IMR-90 (cell line): ENCODE data around the gene PUS3. TPM values are rescaled to one million over a fixed set of nuclear protein-coding genes. Genes with fewer than 3 reads are reported as not detected.

Experiments
- ATAC-seq: fragments of 200-7000 bp; cut with Tn5 transposase; 2 replicates; pipeline ENCODE4 v1.9.1; 2020; ENCODE audit warnings: low read depth, mild to moderate bottlenecking, moderate library complexity
- BruUV-seq: library from RNA; stranded (reverse); fragments of 400-500 nt; replicated peaks from 2 replicates; lab custom pipeline; 2021; lab: Mats Ljungman, UMichigan
- CTCF ChIA-PET: fragments of 300-600 bp; formaldehyde crosslinking; extraction: SDS; loops from one replicate; lab custom pipeline; 2021; ENCODE audit warnings: antibody characterized with exemption; lab: Yijun Ruan, JAX
- POLR2A ChIA-PET: fragments of 300-600 bp; sonication (Branson Sonifier 250); formaldehyde crosslinking; loops from one replicate; lab custom pipeline; 2022; ENCODE audit warnings: antibody characterized with exemption; ENCODE audit not compliant: unreplicated experiment; lab: Charles Lee
- DNase-seq: peaks from one replicate; pipeline ENCODE4 v3.0.0; 2013
- H2AFZ ChIP-seq: replicated peaks from 2 replicates; pipeline ENCODE3; 2013; ENCODE audit warnings: low read length, mild to moderate bottlenecking; ENCODE audit not compliant: poor library complexity
- H2AK5ac ChIP-seq: 2 replicates; pipeline ENCODE4 v1.6.1; 2013; ENCODE audit warnings: low read depth, low read length, inconsistent platforms
- H2AK9ac ChIP-seq: replicated peaks from 2 replicates; pipeline ENCODE3; 2013; ENCODE audit warnings: mild to moderate bottlenecking, low read depth, low read length, moderate library complexity; ENCODE audit not compliant: poor library complexity
- H2BK120ac ChIP-seq: 2 replicates; pipeline ENCODE4 v1.6.1; 2013; ENCODE audit warnings: low read depth, low read length, inconsistent platforms
- H2BK15ac ChIP-seq: 3 replicates; pipeline ENCODE4 v1.6.1; 2013; ENCODE audit warnings: low read depth, low read length, inconsistent platforms
- H2BK20ac ChIP-seq: 2 replicates; pipeline ENCODE4 v1.6.1; 2013; ENCODE audit warnings: low read depth, mild to moderate bottlenecking, inconsistent platforms, low read length, moderate library complexity
- H2BK5ac ChIP-seq: 2 replicates; pipeline ENCODE4 v1.6.1; 2013; ENCODE audit warnings: mild to moderate bottlenecking, low read depth, low read length, inconsistent platforms; ENCODE audit not compliant: poor library complexity, severe bottlenecking
- H3K14ac ChIP-seq: replicated peaks from 2 replicates; pipeline ENCODE4 v1.6.1; 2013; ENCODE audit warnings: low read depth, low read length, inconsistent platforms
- H3K18ac ChIP-seq: 2 replicates; pipeline ENCODE4 v1.6.1; 2013; ENCODE audit warnings: low read depth, low read length, control low read depth
- H3K23ac ChIP-seq: 2 replicates; pipeline ENCODE4 v1.6.1; 2013; ENCODE audit warnings: low read depth, low read length, inconsistent platforms
- H3K27ac ChIP-seq: 2 replicates; pipeline ENCODE4 v1.5.1; 2013; ENCODE audit warnings: mild to moderate bottlenecking, control low read depth, low read length; ENCODE audit not compliant: insufficient read depth
- H3K27me3 ChIP-seq: 2 replicates; pipeline ENCODE4 v1.6.1; 2013; ENCODE audit warnings: low read length; ENCODE audit not compliant: control insufficient read depth, insufficient read depth
- H3K36me3 ChIP-seq: 2 replicates; pipeline ENCODE4 v1.6.1; 2013; ENCODE audit warnings: low read length, mixed read lengths; ENCODE audit not compliant: control insufficient read depth, insufficient read depth
- H3K4ac ChIP-seq: 2 replicates; pipeline ENCODE4 v1.6.1; 2013; ENCODE audit warnings: low read depth, low read length, inconsistent platforms
- H3K4me1 ChIP-seq: 2 replicates; pipeline ENCODE4 v1.6.1; 2013; ENCODE audit warnings: low read length, mixed read lengths; ENCODE audit not compliant: control insufficient read depth, insufficient read depth
- H3K4me2 ChIP-seq: 2 replicates; pipeline ENCODE4 v1.6.1; 2013; ENCODE audit warnings: low read depth, mild to moderate bottlenecking, control low read depth, low read length, moderate library complexity
- H3K4me3 ChIP-seq: 2 replicates; pipeline ENCODE4 v1.5.1; 2013; ENCODE audit warnings: low read depth, mild to moderate bottlenecking, control low read depth, low read length, moderate library complexity; ENCODE audit not compliant: insufficient read depth
- H3K56ac ChIP-seq: 2 replicates; pipeline ENCODE4 v1.6.1; 2013; ENCODE audit warnings: low read length, inconsistent platforms; ENCODE audit not compliant: insufficient read depth; ENCODE audit errors: extremely low read depth
- H3K79me1 ChIP-seq, 2 experiments: 2 replicates each; pipeline ENCODE4 v1.6.1; 2013; ENCODE audit warnings: low read length in 2 of 2, inconsistent platforms in 1 of 2, low read depth in 1 of 2
- H3K9ac ChIP-seq: 2 replicates; pipeline ENCODE4 v1.6.1; 2013; ENCODE audit warnings: low read depth, low read length, control low read depth
- H3K9me1 ChIP-seq: 2 replicates; pipeline ENCODE4 v1.6.1; 2013; ENCODE audit warnings: low read length, inconsistent platforms; ENCODE audit not compliant: insufficient read depth
- H3K9me3 ChIP-seq: 2 replicates; pipeline ENCODE4 v1.6.1; 2013; ENCODE audit warnings: low read length; ENCODE audit not compliant: control insufficient read depth, insufficient read depth
- H4K20me1 ChIP-seq: 2 replicates; pipeline ENCODE4 v1.6.1; 2013; ENCODE audit warnings: low read length, inconsistent platforms; ENCODE audit not compliant: insufficient read depth
- H4K5ac ChIP-seq: 2 replicates; pipeline ENCODE4 v1.6.1; 2013; ENCODE audit warnings: mild to moderate bottlenecking, low read depth, low read length, control low read depth
- H4K8ac ChIP-seq, 2 experiments: 2 replicates each; pipeline ENCODE4 v1.6.1; 2013; ENCODE audit warnings: low read depth in 2 of 2, low read length in 2 of 2, control low read depth in 1 of 2, inconsistent platforms in 1 of 2
- H4K91ac ChIP-seq: 2 replicates; pipeline ENCODE4 v1.6.1; 2013; ENCODE audit warnings: low read depth, low read length, inconsistent platforms; ENCODE audit not compliant: insufficient read depth
- BHLHE40 ChIP-seq: fragments of 150-350 bp; IDR thresholded peaks from 2 replicates; pipeline ENCODE4 v1.6.1; 2016; ENCODE audit warnings: mild to moderate bottlenecking, low read depth, low read length
- CEBPB ChIP-seq: IDR thresholded peaks from 2 replicates; pipeline ENCODE4 v1.6.1; 2012; ENCODE audit warnings: low read depth, low read length, improper control_type of control experiment
- CHD1 ChIP-seq: IDR thresholded peaks from 2 replicates; pipeline ENCODE4 v1.6.1; 2012; ENCODE audit warnings: low read depth, low read length, improper control_type of control experiment
- FOS ChIP-seq: fragments of 150-350 bp; IDR thresholded peaks from 2 replicates; pipeline ENCODE4 v1.6.1; 2016; ENCODE audit warnings: low read depth, low read length
- MAFK ChIP-seq: IDR thresholded peaks from 2 replicates; pipeline ENCODE4 v1.6.1; 2012; ENCODE audit warnings: low read depth, low read length, improper control_type of control experiment
- MAZ ChIP-seq: IDR thresholded peaks from 2 replicates; pipeline ENCODE4 v1.6.1; 2012; ENCODE audit warnings: low read depth, mild to moderate bottlenecking, low read length, improper control_type of control experiment, moderate library complexity, borderline replicate concordance
- POLR2A ChIP-seq: IDR thresholded peaks from 2 replicates; pipeline ENCODE4 v1.6.1; 2012; ENCODE audit warnings: mild to moderate bottlenecking, low read depth, low read length
- RCOR1 ChIP-seq: IDR thresholded peaks from 2 replicates; pipeline ENCODE4 v1.6.1; 2012; ENCODE audit warnings: mild to moderate bottlenecking, low read length, improper control_type of control experiment; ENCODE audit not compliant: insufficient replicate concordance
- WGBS, 2 experiments: methylation state at CpG; one replicate each; pipeline versions ENCODE4 v1.1.5 to v1.1.7; 2013; ENCODE audit warnings: missing lambda C conversion rate in 2 of 2; ENCODE audit not compliant: insufficient read length in 1 of 2; ENCODE audit errors: extremely low coverage in 2 of 2; 5-methylcytosine and 5-hydroxymethylcytosine counted together
- dilution Hi-C: fragments of 300-500 bp; cut with HindIII; formaldehyde crosslinking; loops from one replicate; pipeline ENCODE4 v1.14.3; 2018; ENCODE audit warnings: low sequenced_read_pairs; ENCODE audit not compliant: unreplicated experiment
- in situ Hi-C: fragments of 300-500 bp; cut with MboI; formaldehyde crosslinking; loops from 3 replicates; pipeline ENCODE4 v1.14.3; 2019; ENCODE audit warnings: low sequenced_read_pairs, inconsistent platforms, mixed read lengths
- intact Hi-C: fragments of 100-400 bp; cut with micrococcal nuclease; formaldehyde crosslinking; loops from 2 replicates; pipeline ENCODE4 v1.10.0; 2022
- polyA plus RNA-seq, 3 experiments: library from polyadenylated mRNA; depleted of rRNA; stranded (reverse); fragments of >200 nt; gene quantifications; 2 replicates each; pipeline ENCODE4 v1.2.3, GENCODE V29; 2012; ENCODE audit warnings: low replicate concordance in 1 of 3
- total RNA-seq: library from RNA; depleted of rRNA; stranded (reverse); fragments of >200 nt; gene quantifications from 2 replicates; pipeline ENCODE4 v1.2.3, GENCODE V29; 2012
- TF ChIP-seq, protein P1 (sequence below): conservative IDR thresholded peaks from 2 replicates; pipeline ENCODE4 v1.5.1; 2012; ENCODE audit warnings: mild to moderate bottlenecking, low read depth, low read length, improper control_type of control experiment
- TF ChIP-seq, protein P2 (sequence below): fragments of 150-350 bp; IDR thresholded peaks from 2 replicates; pipeline ENCODE4 v1.6.1; 2016; ENCODE audit warnings: low read depth, mild to moderate bottlenecking, low read length, moderate library complexity, borderline replicate concordance

PUS3 gene
- total and polyA plus RNA-seq, 2 of the 4 experiments (the other 2 are of a cell fraction) = 6.1 to 11.7 TPM

DNA sequence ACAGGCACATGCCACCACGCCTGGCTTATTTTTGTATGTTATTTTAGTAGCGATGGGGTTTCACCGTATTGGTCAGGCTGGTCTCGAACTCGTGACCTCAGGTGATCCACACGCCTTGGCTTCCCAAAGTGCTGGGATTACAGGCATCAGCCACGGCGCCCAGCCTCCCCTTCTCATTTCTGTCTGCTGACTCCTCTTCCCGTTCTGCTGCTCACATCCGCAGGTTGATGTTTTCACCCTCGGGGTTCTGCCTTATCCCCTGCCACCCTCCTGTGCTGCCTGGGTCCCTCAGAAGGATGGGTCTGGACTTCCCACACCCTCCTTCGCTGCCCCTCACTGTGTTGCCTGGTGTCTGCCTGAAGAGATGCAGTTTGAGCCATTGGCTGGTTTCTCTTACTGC, 23.7 kb upstream of the PUS3 start:
- no peak overlapping the region for H3K23ac ChIP-seq
- DNase-seq (no peak), ATAC-seq (no peak)
- no peaks in the 10 kb centered on the region for H3K9me1 ChIP-seq
- H2AK9ac ChIP-seq = no peak overlapping the region
- H3K56ac ChIP-seq = no peak overlapping the region
- no peak overlapping the region for H2BK20ac ChIP-seq
- CTCF ChIA-PET = interaction anchor here (1.2 kb wide), 1 partner anchor 267 kb away, joined by 3 read pairs; no protein-coding TSS in a partner anchor
- no peak overlapping the region for H4K5ac ChIP-seq
- no peak overlapping the region for H2BK5ac ChIP-seq
- in situ Hi-C loops = loop anchor here (5.0 kb wide), 1 partner anchor 266 kb away; no protein-coding TSS in a partner anchor
- WGBS, 2 experiments = no CpG with 5 or more reads among the region's 12 CpGs
- no peaks in the 10 kb centered on the region for H3K4me1 ChIP-seq
- no peak overlapping the region for H3K4me3 ChIP-seq
- POLR2A ChIA-PET = no interaction called here
- peaks cover 40% of the 10 kb centered on the region for H3K27me3 ChIP-seq
- H2BK120ac ChIP-seq = no peak overlapping the region
- no peak overlapping the region for H3K4me2 ChIP-seq
- TF ChIP-seq BHLHE40 (no peak), CEBPB (no peak), FOS (no peak), CHD1 (no peak), RCOR1 (no peak), POLR2A (no peak), MAFK (no peak), MAZ (no peak)
- TF ChIP-seq, protein P1, sequence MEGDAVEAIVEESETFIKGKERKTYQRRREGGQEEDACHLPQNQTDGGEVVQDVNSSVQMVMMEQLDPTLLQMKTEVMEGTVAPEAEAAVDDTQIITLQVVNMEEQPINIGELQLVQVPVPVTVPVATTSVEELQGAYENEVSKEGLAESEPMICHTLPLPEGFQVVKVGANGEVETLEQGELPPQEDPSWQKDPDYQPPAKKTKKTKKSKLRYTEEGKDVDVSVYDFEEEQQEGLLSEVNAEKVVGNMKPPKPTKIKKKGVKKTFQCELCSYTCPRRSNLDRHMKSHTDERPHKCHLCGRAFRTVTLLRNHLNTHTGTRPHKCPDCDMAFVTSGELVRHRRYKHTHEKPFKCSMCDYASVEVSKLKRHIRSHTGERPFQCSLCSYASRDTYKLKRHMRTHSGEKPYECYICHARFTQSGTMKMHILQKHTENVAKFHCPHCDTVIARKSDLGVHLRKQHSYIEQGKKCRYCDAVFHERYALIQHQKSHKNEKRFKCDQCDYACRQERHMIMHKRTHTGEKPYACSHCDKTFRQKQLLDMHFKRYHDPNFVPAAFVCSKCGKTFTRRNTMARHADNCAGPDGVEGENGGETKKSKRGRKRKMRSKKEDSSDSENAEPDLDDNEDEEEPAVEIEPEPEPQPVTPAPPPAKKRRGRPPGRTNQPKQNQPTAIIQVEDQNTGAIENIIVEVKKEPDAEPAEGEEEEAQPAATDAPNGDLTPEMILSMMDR = no peak
- TF ChIP-seq, protein P2, sequence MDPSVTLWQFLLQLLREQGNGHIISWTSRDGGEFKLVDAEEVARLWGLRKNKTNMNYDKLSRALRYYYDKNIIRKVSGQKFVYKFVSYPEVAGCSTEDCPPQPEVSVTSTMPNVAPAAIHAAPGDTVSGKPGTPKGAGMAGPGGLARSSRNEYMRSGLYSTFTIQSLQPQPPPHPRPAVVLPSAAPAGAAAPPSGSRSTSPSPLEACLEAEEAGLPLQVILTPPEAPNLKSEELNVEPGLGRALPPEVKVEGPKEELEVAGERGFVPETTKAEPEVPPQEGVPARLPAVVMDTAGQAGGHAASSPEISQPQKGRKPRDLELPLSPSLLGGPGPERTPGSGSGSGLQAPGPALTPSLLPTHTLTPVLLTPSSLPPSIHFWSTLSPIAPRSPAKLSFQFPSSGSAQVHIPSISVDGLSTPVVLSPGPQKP = no peak
- no peak overlapping the region for H2BK15ac ChIP-seq
- H2AFZ ChIP-seq = no peak overlapping the region
- no peak overlapping the region for H4K8ac ChIP-seq
- H2AK5ac ChIP-seq = no peak overlapping the region
- H3K14ac ChIP-seq = no peak overlapping the region
- H4K20me1 ChIP-seq = no peaks in the 10 kb centered on the region
- no peak overlapping the region for H3K27ac ChIP-seq
- no peak overlapping the region for H3K4ac ChIP-seq
- no TSS peak for BruUV-seq
- no peak overlapping the region for H3K9ac ChIP-seq
- no peak overlapping the region for H3K18ac ChIP-seq
- intact Hi-C loops = no loop called here
- no peaks in the 10 kb centered on the region for H3K9me3 ChIP-seq
- dilution Hi-C loops = no loop called here
- H3K36me3 ChIP-seq = no peaks in the 10 kb centered on the region
- H4K91ac ChIP-seq = no peak overlapping the region
- no peaks in the 10 kb centered on the region for H3K79me1 ChIP-seq
